ENCODE results near the gene ST6GAL1. TPM values are rescaled to one million over a fixed set of nuclear protein-coding genes. Genes with fewer than 3 reads are reported as not detected.
"Not testable (repeated sequence)": the region's sequence is repeated elsewhere in the genome, so short reads cannot be mapped to it uniquely, and the experiment has no call there.

ST6GAL1 gene
- total RNA-seq, 1 donor from 2014 or later, result 16.7 TPM

- Histone ChIP-seq H3K9me3 (ENCODE audit: control insufficient read depth in 3 of 3, low read length in 3 of 3) (no peaks in the 10 kb centered on the region), H3K27me3 (ENCODE audit: control insufficient read depth in 3 of 3, insufficient read depth in 3 of 3, low read length in 3 of 3) (no peaks in the 10 kb centered on the region), H3K36me3 (ENCODE audit: control insufficient read depth in 3 of 3, insufficient read depth in 3 of 3, low read length in 3 of 3) (peaks cover 0 to 3% (median 0%) of the 10 kb centered on the region in 3 donors), H3K27ac (ENCODE audit: low read depth, low read length) (no peak overlapping the region), H3K9ac (ENCODE audit: low read depth in 1 of 3, low read length in 3 of 3) (no peak overlapping the region), H3K4me1 (ENCODE audit: control insufficient read depth in 3 of 3, insufficient read depth in 3 of 3, low read length in 3 of 3) (peaks cover 2 to 12% (median 12%) of the 10 kb centered on the region in 3 donors), H3K4me3 (ENCODE audit: low read length in 3 of 3) (no peak overlapping the region)
Observed at GRCh38 chr3:186997473-186997939, 67.2 kb downstream of the ST6GAL1 start.

GRCh38 chr3:186998937-186999368 lies 68.6 kb downstream of the ST6GAL1 start:
- Histone ChIP-seq H3K27ac (ENCODE audit: low read depth, low read length) (no peak overlapping the region), H3K9ac (ENCODE audit: low read depth in 1 of 3, low read length in 3 of 3) (no peak overlapping the region), H3K36me3 (ENCODE audit: control insufficient read depth in 3 of 3, insufficient read depth in 3 of 3, low read length in 3 of 3) (peaks cover 0 to 3% (median 0%) of the 10 kb centered on the region in 3 donors), H3K4me3 (ENCODE audit: low read length in 3 of 3) (no peak overlapping the region), H3K4me1 (ENCODE audit: control insufficient read depth in 3 of 3, insufficient read depth in 3 of 3, low read length in 3 of 3) (peaks cover 2 to 8% (median 5%) of the 10 kb centered on the region in 3 donors), H3K9me3 (ENCODE audit: control insufficient read depth in 3 of 3, low read length in 3 of 3) (no peaks in the 10 kb centered on the region), H3K27me3 (ENCODE audit: control insufficient read depth in 3 of 3, insufficient read depth in 3 of 3, low read length in 3 of 3) (no peaks in the 10 kb centered on the region)

GRCh38 chr3:187000711-187001151 lies 70.4 kb downstream of the ST6GAL1 start:
- no peaks in the 10 kb centered on the region for H3K9me3 ChIP-seq (ENCODE audit: control insufficient read depth in 3 of 3, low read length in 3 of 3)

DNA sequence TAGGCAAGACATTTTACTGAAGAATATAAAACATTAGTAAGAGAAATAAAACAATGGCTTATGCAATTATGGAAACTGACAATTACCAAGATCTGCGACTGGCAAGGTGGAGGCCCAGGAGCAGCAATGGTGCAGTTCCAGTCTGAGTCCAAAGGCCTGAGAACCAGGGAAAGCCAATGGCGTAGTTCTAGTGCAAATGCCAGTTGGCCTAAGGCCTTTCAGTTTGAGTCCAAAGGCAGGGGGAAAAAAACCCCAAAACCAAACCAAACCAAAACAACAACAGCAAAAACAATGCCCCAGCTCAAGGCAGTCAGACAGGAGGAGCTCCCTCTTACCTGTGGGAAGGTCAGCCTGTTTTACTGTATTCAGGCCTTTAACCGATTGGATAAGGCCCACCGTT lies 72.6 kb downstream of the ST6GAL1 start:
- H3K9me3 ChIP-seq (ENCODE audit: control insufficient read depth in 3 of 3, low read length in 3 of 3), result no peaks in the 10 kb centered on the region
- H3K4me1 ChIP-seq (ENCODE audit: control insufficient read depth in 3 of 3, insufficient read depth in 3 of 3, low read length in 3 of 3), result no peaks in the 10 kb centered on the region
- no peak overlapping the region for H3K9ac ChIP-seq (ENCODE audit: low read depth in 1 of 3, low read length in 3 of 3)
- no peak overlapping the region for H3K27ac ChIP-seq (ENCODE audit: low read depth, low read length)
- no peak overlapping the region for H3K4me3 ChIP-seq (ENCODE audit: low read length in 3 of 3)
- no peaks in the 10 kb centered on the region for H3K36me3 ChIP-seq (ENCODE audit: control insufficient read depth in 3 of 3, insufficient read depth in 3 of 3, low read length in 3 of 3)
- no peaks in the 10 kb centered on the region for H3K27me3 ChIP-seq (ENCODE audit: control insufficient read depth in 3 of 3, insufficient read depth in 3 of 3, low read length in 3 of 3)

More at GRCh38 chr3:187000711-187001151, 70.4 kb downstream of the ST6GAL1 start:
- Histone ChIP-seq H3K27ac (ENCODE audit: low read depth, low read length) (no peak overlapping the region), H3K27me3 (ENCODE audit: control insufficient read depth in 3 of 3, insufficient read depth in 3 of 3, low read length in 3 of 3) (no peaks in the 10 kb centered on the region), H3K36me3 (ENCODE audit: control insufficient read depth in 3 of 3, insufficient read depth in 3 of 3, low read length in 3 of 3) (peaks cover 0 to 3% (median 0%) of the 10 kb centered on the region in 3 donors), H3K4me1 (ENCODE audit: control insufficient read depth in 3 of 3, insufficient read depth in 3 of 3, low read length in 3 of 3) (peaks cover 2 to 8% (median 5%) of the 10 kb centered on the region in 3 donors), H3K9ac (ENCODE audit: low read depth in 1 of 3, low read length in 3 of 3) (no peak overlapping the region), H3K4me3 (ENCODE audit: low read length in 3 of 3) (no peak overlapping the region)

DNA sequence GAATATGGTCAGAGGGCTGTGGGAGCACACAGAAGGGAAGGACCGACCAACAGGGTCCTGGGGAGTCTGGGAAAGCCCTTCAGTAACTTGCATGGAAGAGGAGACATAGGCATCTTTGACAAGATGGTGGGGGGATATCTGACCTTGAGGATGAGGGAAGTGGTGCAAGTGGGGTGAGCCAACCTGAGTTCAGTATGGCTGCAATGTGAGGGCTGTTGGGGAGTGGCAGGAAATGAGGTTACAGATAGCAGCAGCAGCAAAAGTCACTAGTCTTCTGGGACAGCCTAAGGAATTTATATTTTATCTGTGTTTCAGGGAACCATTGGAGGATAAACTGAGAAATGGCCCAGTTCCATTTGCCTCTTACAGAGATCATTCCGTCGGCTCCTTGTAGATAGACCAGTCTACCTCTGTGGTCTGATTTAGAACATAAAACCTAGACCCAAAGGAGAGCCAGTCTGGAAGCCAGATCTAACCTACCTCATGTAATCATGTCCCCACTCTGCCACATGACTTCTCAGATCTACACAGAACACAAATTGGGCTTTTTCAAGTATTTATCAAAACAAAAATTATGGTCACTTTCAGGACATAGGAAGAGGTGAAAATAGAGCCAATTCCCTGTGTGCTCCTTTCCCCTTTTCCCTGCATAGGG lies 75.6 kb downstream of the ST6GAL1 start:
- Histone ChIP-seq H3K27ac (ENCODE audit: low read depth, low read length) (no peak overlapping the region), H3K9me3 (ENCODE audit: control insufficient read depth in 3 of 3, low read length in 3 of 3) (no peaks in the 10 kb centered on the region), H3K4me1 (ENCODE audit: control insufficient read depth in 3 of 3, insufficient read depth in 3 of 3, low read length in 3 of 3) (no peaks in the 10 kb centered on the region), H3K27me3 (ENCODE audit: control insufficient read depth in 3 of 3, insufficient read depth in 3 of 3, low read length in 3 of 3) (no peaks in the 10 kb centered on the region), H3K4me3 (ENCODE audit: low read length in 3 of 3) (no peak overlapping the region), H3K36me3 (ENCODE audit: control insufficient read depth in 3 of 3, insufficient read depth in 3 of 3, low read length in 3 of 3) (no peaks in the 10 kb centered on the region), H3K9ac (ENCODE audit: low read depth in 1 of 3, low read length in 3 of 3) (no peak overlapping the region)

DNA sequence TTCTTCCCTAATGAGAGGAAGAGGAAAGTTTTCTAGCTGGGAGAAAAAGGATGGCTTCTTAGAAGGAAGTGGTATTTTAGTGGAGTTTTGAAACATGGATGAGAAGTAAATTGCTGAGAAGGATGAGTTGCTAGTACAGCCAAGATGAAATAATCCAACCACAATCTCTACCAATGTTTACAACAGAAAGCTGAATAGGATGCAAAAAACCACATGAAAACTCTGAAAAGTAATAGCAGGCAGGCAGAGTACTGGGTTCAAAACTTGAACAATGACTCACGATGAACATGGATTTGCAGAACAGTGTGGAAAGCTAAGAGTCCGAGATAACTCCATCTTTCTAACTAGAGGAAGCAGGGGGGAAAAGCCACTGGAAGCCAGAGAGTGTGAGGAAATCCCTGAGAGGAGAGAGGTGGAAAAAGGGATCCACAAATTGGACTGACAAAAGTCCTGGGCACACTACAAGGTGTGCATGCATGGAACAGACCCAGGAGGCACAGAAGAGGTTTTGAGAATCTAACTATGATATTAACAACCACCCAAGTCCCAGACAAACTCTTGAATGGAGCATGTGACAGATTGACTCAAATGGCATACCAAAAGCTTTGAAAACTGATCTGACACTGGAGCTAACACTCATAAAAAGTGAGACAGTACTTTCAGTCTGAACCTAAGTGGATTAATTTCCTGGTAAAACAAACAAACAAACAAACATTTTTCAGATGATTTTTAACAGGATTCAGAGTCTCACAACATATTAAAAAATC lies 76.7 kb downstream of the ST6GAL1 start:
- H3K27ac ChIP-seq (ENCODE audit: low read depth, low read length), result no peak overlapping the region
- H3K36me3 ChIP-seq (ENCODE audit: control insufficient read depth in 3 of 3, insufficient read depth in 3 of 3, low read length in 3 of 3), result no peaks in the 10 kb centered on the region
- no peak overlapping the region for H3K4me3 ChIP-seq (ENCODE audit: low read length in 3 of 3)
- H3K9me3 ChIP-seq (ENCODE audit: control insufficient read depth in 3 of 3, low read length in 3 of 3), result no peaks in the 10 kb centered on the region
- no peak overlapping the region for H3K9ac ChIP-seq (ENCODE audit: low read depth in 1 of 3, low read length in 3 of 3)
- peaks cover 0 to 2% (median 0%) of the 10 kb centered on the region in 3 donors for H3K4me1 ChIP-seq (ENCODE audit: control insufficient read depth in 3 of 3, insufficient read depth in 3 of 3, low read length in 3 of 3)
- no peaks in the 10 kb centered on the region for H3K27me3 ChIP-seq (ENCODE audit: control insufficient read depth in 3 of 3, insufficient read depth in 3 of 3, low read length in 3 of 3)

GRCh38 chr3:187010382-187010781 lies 80.1 kb downstream of the ST6GAL1 start:
- H3K27me3 ChIP-seq (ENCODE audit: control insufficient read depth in 3 of 3, insufficient read depth in 3 of 3, low read length in 3 of 3); H3K9ac ChIP-seq (ENCODE audit: low read depth in 1 of 3, low read length in 3 of 3); H3K36me3 ChIP-seq (ENCODE audit: control insufficient read depth in 3 of 3, insufficient read depth in 3 of 3, low read length in 3 of 3); H3K9me3 ChIP-seq (ENCODE audit: control insufficient read depth in 3 of 3, low read length in 3 of 3); H3K4me3 ChIP-seq (ENCODE audit: low read length in 3 of 3); H3K27ac ChIP-seq (ENCODE audit: low read depth, low read length): not testable (repeated sequence)
- H3K4me1 ChIP-seq (ENCODE audit: control insufficient read depth in 3 of 3, insufficient read depth in 3 of 3, low read length in 3 of 3), result peaks cover 6 to 14% (median 8%) of the 10 kb centered on the region in 3 donors

DNA sequence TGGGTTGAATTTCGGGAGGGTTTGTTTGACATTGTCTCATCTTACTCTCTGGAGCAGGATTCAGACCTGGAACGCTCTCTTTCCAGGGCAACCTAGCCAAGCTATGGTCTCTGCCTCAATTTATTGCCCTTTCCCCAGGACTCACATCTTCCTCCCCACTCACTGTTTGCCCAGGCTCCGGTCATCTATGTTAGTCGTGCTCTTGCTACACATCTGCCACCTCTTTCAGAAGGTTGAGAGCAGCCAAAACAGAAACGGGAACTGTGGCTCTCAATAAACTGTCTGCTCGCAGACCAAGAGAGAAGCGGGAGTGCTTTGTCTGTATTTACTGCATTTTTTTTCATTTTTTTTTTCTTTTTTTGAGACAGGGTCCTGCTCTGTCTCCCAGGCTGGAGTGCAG lies 81.6 kb downstream of the ST6GAL1 start:
- Histone ChIP-seq H3K27ac (ENCODE audit: low read depth, low read length) (peak overlapping the region; percentile 47), H3K4me1 (ENCODE audit: control insufficient read depth in 3 of 3, insufficient read depth in 3 of 3, low read length in 3 of 3) (peaks cover 8 to 14% (median 9%) of the 10 kb centered on the region in 3 donors), H3K27me3 (ENCODE audit: control insufficient read depth in 3 of 3, insufficient read depth in 3 of 3, low read length in 3 of 3) (no peaks in the 10 kb centered on the region)

DNA sequence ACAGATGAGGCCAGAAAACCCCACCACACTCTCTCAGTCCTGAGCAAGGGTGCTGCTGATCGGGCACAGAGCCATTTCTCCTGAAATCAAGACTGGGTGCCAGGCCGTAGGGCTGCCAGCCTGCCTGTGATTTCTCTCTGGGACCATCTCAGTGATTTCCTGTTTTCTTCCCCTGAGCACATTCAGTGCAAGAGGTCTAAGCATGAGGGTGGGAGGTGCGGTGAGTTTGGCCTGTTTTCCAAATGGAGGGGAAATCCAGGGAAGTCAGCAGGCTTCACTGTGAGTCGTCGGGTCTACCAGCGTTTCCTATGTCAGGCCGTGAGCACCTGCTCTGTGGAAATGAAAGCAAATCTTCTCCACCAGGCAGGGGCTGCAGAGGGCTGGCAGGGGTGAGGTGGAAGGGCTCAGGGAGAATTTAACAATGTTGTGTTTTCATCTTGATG lies 82.3 kb downstream of the ST6GAL1 start:
- Histone ChIP-seq H3K9ac (ENCODE audit: low read depth in 1 of 3, low read length in 3 of 3) (no peak overlapping the region), H3K4me1 (ENCODE audit: control insufficient read depth in 3 of 3, insufficient read depth in 3 of 3, low read length in 3 of 3) (peaks cover 8 to 14% (median 9%) of the 10 kb centered on the region in 3 donors), H3K27me3 (ENCODE audit: control insufficient read depth in 3 of 3, insufficient read depth in 3 of 3, low read length in 3 of 3) (no peaks in the 10 kb centered on the region), H3K4me3 (ENCODE audit: low read length in 3 of 3) (no peak overlapping the region), H3K27ac (ENCODE audit: low read depth, low read length) (peak overlapping the region; percentile 47), H3K36me3 (ENCODE audit: control insufficient read depth in 3 of 3, insufficient read depth in 3 of 3, low read length in 3 of 3) (no peaks in the 10 kb centered on the region), H3K9me3 (ENCODE audit: control insufficient read depth in 3 of 3, low read length in 3 of 3) (no peaks in the 10 kb centered on the region)

More for the DNA sequence above, 81.6 kb downstream of the ST6GAL1 start:
- no peaks in the 10 kb centered on the region for H3K36me3 ChIP-seq (ENCODE audit: control insufficient read depth in 3 of 3, insufficient read depth in 3 of 3, low read length in 3 of 3)
- H3K4me3 ChIP-seq (ENCODE audit: low read length in 3 of 3), result no peak overlapping the region
- H3K9me3 ChIP-seq (ENCODE audit: control insufficient read depth in 3 of 3, low read length in 3 of 3), result no peaks in the 10 kb centered on the region
- no peak overlapping the region for H3K9ac ChIP-seq (ENCODE audit: low read depth in 1 of 3, low read length in 3 of 3)

Data from skeletal muscle tissue (tissue), 4 donors.